Body of pancreas (tissue), 4 donors: ENCODE results near the gene CDH10. TPM values are rescaled to one million over a fixed set of nuclear protein-coding genes. Genes with fewer than 3 reads are reported as not detected.

Experiments used
- ATAC-seq: fragments of 150-250 bp; one replicate; pipeline ENCODE4 v1.9.1; 2016
- DNase-seq, 4 donors: peaks; one replicate each; pipeline ENCODE4 v3.0.0-alpha.2; 2019
- H3K27ac ChIP-seq, 4 donors: fragments of 200-600 bp; sonication (generic); 1 replicate in 3 of 4; 2 replicates in 1 of 4; pipeline versions ENCODE4 v1.5.1 to v1.6.1; 2016 to 2019; ENCODE audit warnings: mild to moderate bottlenecking in 1 of 4, mixed read lengths in 1 of 4, moderate library complexity in 1 of 4
- H3K27me3 ChIP-seq, 2 donors: fragments of 200-600 bp; sonication (generic); one replicate each; pipeline ENCODE4 v1.6.0; 2016; ENCODE audit warnings: mild to moderate bottlenecking in 1 of 2
- H3K36me3 ChIP-seq, 2 donors: fragments of 200-600 bp; sonication (generic); replicated peaks in 1 of 2; 2 replicates each; pipeline ENCODE4 v1.5.1; 2016; ENCODE audit warnings: low read depth in 2 of 2; ENCODE audit not compliant: insufficient read depth in 1 of 2
- H3K4me1 ChIP-seq: fragments of 200-600 bp; sonication (generic); one replicate; pipeline ENCODE4 v1.6.0; 2016
- H3K4me3 ChIP-seq, 2 donors: fragments of 200-600 bp; sonication (generic); 1 replicate in 1 of 2; 2 replicates in 1 of 2; pipeline ENCODE4 v1.5.1; 2016 to 2019
- H3K9me3 ChIP-seq, 3 donors: fragments of 200-600 bp; sonication (generic); 1 replicate in 2 of 3; 2 replicates in 1 of 3; pipeline ENCODE4 v1.5.1; 2016
- CTCF ChIP-seq, 7 experiments: fragments of 450-650 bp in 4 of 7; fragments of 200-600 bp in 3 of 7; sonication (generic) in 3 of 7; IDR thresholded peaks; one replicate each; pipeline ENCODE4 v1.5.1; 2016 to 2019; ENCODE audit warnings: antibody characterized with exemption in 7 of 7
- POLR2A ChIP-seq, 3 donors: fragments of 450-650 bp; IDR thresholded peaks; one replicate each; pipeline ENCODE4 v1.6.1; 2016; ENCODE audit warnings: antibody characterized with exemption in 3 of 3, mild to moderate bottlenecking in 2 of 3
- WGBS, 2 donors: methylation state at CpG; one replicate each; pipeline ENCODE4 v1.1.5; 2017; 5-methylcytosine and 5-hydroxymethylcytosine counted together
- intact Hi-C: fragments of 100-400 bp; cut with DNase I; formaldehyde crosslinking; loops from one replicate; pipeline ENCODE4 v1.15.1; 2023
- total RNA-seq, 2 donors: library from RNA; depleted of rRNA; stranded (reverse); fragments of >200 nt; gene quantifications; one replicate each; pipeline ENCODE4 v1.1.0, GENCODE V29; 2016

Gene CDH10
- total RNA-seq, 2 donors from 2014 or later = 0.26 TPM; not detected in 1

GRCh38 chr5:24497145-24497544 is 147.6 kb downstream of the CDH10 start:
- no peak for TF ChIP-seq POLR2A (IDR thresholded peaks at IDR 0.05)
- no peak for TF ChIP-seq CTCF (IDR thresholded peaks at IDR 0.05)
- Histone ChIP-seq H3K27ac (no peak overlapping the region), H3K27me3 (no peaks in the 10 kb centered on the region), H3K36me3 (no peaks in the 10 kb centered on the region), H3K9me3 (no peaks in the 10 kb centered on the region), H3K4me3 (no peak overlapping the region), H3K4me1 (no peaks in the 10 kb centered on the region)
- DNase-seq (no peak), ATAC-seq (no peak)
- intact Hi-C loops = no loop called here
- WGBS, 2 donors = 49 to 53% methylated on average over 3 of the region's 3 CpGs

- H3K27ac ChIP-seq = no peak overlapping the region
- ATAC-seq (no peak), DNase-seq (no peak)
- WGBS, 2 donors = 14 to 19% methylated on average over 2 of the region's 2 CpGs
- H3K4me1 ChIP-seq = no peaks in the 10 kb centered on the region
- no peak for TF ChIP-seq CTCF (IDR thresholded peaks at IDR 0.05)
- no peak for TF ChIP-seq POLR2A (IDR thresholded peaks at IDR 0.05)
- H3K4me3 ChIP-seq = no peak overlapping the region
- H3K9me3 ChIP-seq = no peaks in the 10 kb centered on the region
- intact Hi-C loops = no loop called here
- no peaks in the 10 kb centered on the region for H3K36me3 ChIP-seq
- no peaks in the 10 kb centered on the region for H3K27me3 ChIP-seq
Observed at GRCh38 chr5:24496268-24496667, 148.5 kb downstream of the CDH10 start.

- intact Hi-C loops = no loop called here
- ATAC-seq (no peak), DNase-seq (no peak)
- WGBS, 2 donors = 55 to 58% methylated on average over 3 of the region's 3 CpGs
- Histone ChIP-seq H3K27ac (no peak overlapping the region), H3K36me3 (no peaks in the 10 kb centered on the region), H3K9me3 (no peaks in the 10 kb centered on the region), H3K4me3 (no peak overlapping the region), H3K27me3 (no peaks in the 10 kb centered on the region), H3K4me1 (no peaks in the 10 kb centered on the region)
- TF ChIP-seq POLR2A (IDR thresholded peaks at IDR 0.05) (no peak), CTCF (IDR thresholded peaks at IDR 0.05) (no peak)
Observed at GRCh38 chr5:24492229-24492628, 152.5 kb downstream of the CDH10 start.

GRCh38 chr5:24491490-24491889 is 153.3 kb downstream of the CDH10 start:
- TF ChIP-seq CTCF (IDR thresholded peaks at IDR 0.05) = no peak
- no peak for TF ChIP-seq POLR2A (IDR thresholded peaks at IDR 0.05)
- Histone ChIP-seq H3K27ac (no peak overlapping the region), H3K4me3 (no peak overlapping the region), H3K27me3 (no peaks in the 10 kb centered on the region), H3K9me3 (no peaks in the 10 kb centered on the region), H3K4me1 (no peaks in the 10 kb centered on the region), H3K36me3 (no peaks in the 10 kb centered on the region)
- intact Hi-C loops = no loop called here
- WGBS, 2 donors = 68 to 75% methylated on average over 3 of the region's 3 CpGs
- ATAC-seq (no peak), DNase-seq (no peak)

- H3K27ac ChIP-seq = no peak overlapping the region
- intact Hi-C loops = no loop called here
- no peaks in the 10 kb centered on the region for H3K27me3 ChIP-seq
- no peaks in the 10 kb centered on the region for H3K9me3 ChIP-seq
- H3K4me3 ChIP-seq = no peak overlapping the region
- no peak for TF ChIP-seq POLR2A (IDR thresholded peaks at IDR 0.05)
- no peak for TF ChIP-seq CTCF (IDR thresholded peaks at IDR 0.05)
- DNase-seq = no peak
- no peak for ATAC-seq
- 68 to 72% methylated on average over 19 of the region's 19 CpGs for WGBS, 2 donors
- no peaks in the 10 kb centered on the region for H3K4me1 ChIP-seq
- H3K36me3 ChIP-seq = no peaks in the 10 kb centered on the region
Observed at GRCh38 chr5:24487368-24488229, 157.2 kb downstream of the CDH10 start.
